Neural crest cell (in vitro differentiated cells): ENCODE measurements around the gene MAP3K20. TPM values are rescaled to one million over a fixed set of nuclear protein-coding genes. Genes with fewer than 3 reads are reported as not detected.

Source experiments
- DNase-seq: peaks from one replicate; pipeline ENCODE4 v3.0.0; 2021; ENCODE audit warnings: low read depth, mixed read lengths, low spot score
- H3K27ac Mint-ChIP-seq: one replicate; pipeline ENCODE4 v1.8.0; 2021; ENCODE audit warnings: mild to moderate bottlenecking, mixed read lengths; ENCODE audit not compliant: unreplicated experiment
- H3K27me3 Mint-ChIP-seq: 2 replicates; pipeline ENCODE4 v1.8.0; 2021; ENCODE audit warnings: low read depth, mild to moderate bottlenecking, mixed read lengths
- H3K36me3 Mint-ChIP-seq: 2 replicates; pipeline ENCODE4 v1.8.0; 2021; ENCODE audit warnings: low read depth, mild to moderate bottlenecking, mixed read lengths
- H3K4me1 Mint-ChIP-seq: 2 replicates; pipeline ENCODE4 v1.8.0; 2021; ENCODE audit warnings: mixed read lengths
- H3K4me3 Mint-ChIP-seq: one replicate; pipeline ENCODE4 v1.8.0; 2021; ENCODE audit warnings: mild to moderate bottlenecking, mixed read lengths
- H3K9me3 Mint-ChIP-seq: 2 replicates; pipeline ENCODE4 v1.8.0; 2021; ENCODE audit warnings: mixed read lengths
- total RNA-seq: library from RNA; stranded (reverse); gene quantifications from 2 replicates; pipeline ENCODE4 v1.2.1, GENCODE V29; 2021
- TF ChIP-seq, protein P1 (sequence below): fragments of 200-600 bp; sonication (generic); conservative IDR thresholded peaks from 2 replicates; pipeline ENCODE4 v1.5.0; 2021; ENCODE audit warnings: antibody characterized with exemption, mild to moderate bottlenecking

Gene MAP3K20
- total RNA-seq, 1 donor from 2014 or later: 27.6 TPM

DNA sequence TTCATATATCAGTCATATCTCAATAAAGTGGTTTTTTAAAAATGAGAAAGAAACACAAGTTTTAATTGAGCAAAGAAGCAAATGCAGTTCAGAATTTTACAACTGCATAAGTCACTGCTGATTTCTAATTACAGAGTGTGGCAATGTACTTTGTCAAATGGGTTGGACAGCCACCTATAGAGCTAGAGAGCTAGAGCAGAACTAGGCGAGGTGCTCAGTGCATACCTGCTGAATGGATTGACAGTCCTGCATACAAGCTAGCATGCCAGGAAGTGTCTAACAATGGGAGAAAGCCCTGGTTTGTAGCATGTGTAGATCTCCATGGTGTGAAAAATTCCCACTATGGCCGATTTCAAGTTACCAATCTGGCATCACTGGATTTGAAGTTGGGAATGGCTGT, 172.7 kb downstream of the MAP3K20 start:
- Mint-ChIP-seq H3K36me3 (peaks cover 3% of the 10 kb centered on the region), H3K4me1 (peaks cover 12% of the 10 kb centered on the region), H3K27ac (no peak overlapping the region), H3K27me3 (no peaks in the 10 kb centered on the region), H3K4me3 (no peak overlapping the region), H3K9me3 (no peaks in the 10 kb centered on the region)
- TF ChIP-seq, protein P1, sequence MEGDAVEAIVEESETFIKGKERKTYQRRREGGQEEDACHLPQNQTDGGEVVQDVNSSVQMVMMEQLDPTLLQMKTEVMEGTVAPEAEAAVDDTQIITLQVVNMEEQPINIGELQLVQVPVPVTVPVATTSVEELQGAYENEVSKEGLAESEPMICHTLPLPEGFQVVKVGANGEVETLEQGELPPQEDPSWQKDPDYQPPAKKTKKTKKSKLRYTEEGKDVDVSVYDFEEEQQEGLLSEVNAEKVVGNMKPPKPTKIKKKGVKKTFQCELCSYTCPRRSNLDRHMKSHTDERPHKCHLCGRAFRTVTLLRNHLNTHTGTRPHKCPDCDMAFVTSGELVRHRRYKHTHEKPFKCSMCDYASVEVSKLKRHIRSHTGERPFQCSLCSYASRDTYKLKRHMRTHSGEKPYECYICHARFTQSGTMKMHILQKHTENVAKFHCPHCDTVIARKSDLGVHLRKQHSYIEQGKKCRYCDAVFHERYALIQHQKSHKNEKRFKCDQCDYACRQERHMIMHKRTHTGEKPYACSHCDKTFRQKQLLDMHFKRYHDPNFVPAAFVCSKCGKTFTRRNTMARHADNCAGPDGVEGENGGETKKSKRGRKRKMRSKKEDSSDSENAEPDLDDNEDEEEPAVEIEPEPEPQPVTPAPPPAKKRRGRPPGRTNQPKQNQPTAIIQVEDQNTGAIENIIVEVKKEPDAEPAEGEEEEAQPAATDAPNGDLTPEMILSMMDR: no peak
- DNase-seq: no peak

DNA sequence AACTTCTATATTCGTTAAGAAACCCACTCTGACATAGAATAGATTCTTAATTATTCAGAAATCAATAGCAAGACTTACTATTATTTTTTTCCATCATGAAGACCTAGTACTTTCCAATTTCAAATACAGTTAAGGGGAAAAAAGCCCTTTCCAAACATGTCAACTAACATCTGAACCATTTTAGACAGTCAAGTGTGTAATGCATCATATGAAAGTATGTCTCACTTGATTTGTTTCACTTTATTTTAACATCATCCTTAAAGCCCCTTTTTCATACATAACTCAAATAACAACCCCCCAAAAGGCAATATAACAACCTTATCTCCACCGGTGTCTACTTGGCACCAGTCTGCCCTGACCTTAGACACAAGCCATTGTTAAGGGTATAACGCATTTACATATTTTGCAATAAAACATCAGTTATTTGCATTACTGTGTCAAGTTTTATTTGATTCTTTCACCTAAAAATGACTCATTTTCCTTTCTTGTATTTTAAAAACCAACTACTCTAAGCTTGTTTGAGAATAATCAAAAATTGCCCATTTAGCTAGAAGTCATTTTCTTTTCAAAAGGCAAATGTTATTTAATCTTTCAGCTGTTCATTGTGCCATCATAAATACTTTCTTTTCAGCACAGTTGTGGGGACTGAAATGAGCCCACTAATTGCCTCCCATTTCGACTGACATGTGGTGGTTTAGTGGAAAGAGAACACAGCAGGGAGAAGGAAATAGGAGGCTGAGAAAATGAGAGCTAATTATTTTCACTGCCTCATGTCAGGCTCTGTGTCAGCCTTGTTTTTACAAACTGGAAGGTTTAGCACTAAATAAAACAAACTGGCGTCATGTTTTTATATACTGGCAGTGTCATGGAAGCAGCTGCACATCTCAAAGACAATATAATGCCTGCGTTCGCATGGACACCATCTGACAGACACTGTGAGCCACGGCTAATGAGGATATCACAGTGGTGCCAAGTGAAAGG, 174.3 kb downstream of the MAP3K20 start:
- Mint-ChIP-seq H3K36me3 (peaks cover 3% of the 10 kb centered on the region), H3K27ac (no peak overlapping the region), H3K4me1 (peaks cover 12% of the 10 kb centered on the region), H3K9me3 (no peaks in the 10 kb centered on the region), H3K27me3 (no peaks in the 10 kb centered on the region), H3K4me3 (no peak overlapping the region)
- TF ChIP-seq, protein P1: no peak
- no peak for DNase-seq

DNA sequence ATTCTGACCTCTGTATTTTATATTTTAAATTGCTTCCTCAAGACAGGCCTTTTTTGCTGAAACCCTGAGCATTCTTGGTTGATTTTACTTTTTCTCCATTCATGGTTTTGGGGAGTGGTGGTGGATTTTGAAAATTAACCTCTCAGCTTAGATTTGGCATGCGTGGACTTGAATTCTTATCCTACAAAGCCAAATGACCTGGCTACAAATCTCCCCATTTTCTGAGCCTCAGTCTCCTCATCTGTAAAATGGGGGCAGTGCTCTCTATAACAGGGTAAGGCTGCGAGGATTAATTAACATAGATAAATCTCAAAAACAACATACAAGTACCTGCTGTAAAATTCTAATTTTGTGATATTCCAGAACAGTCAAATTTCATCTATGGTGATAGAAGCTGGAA, 175.6 kb downstream of the MAP3K20 start:
- no peaks in the 10 kb centered on the region for H3K9me3 Mint-ChIP-seq
- H3K36me3 Mint-ChIP-seq: peaks cover 3% of the 10 kb centered on the region
- peaks cover 12% of the 10 kb centered on the region for H3K4me1 Mint-ChIP-seq
- TF ChIP-seq, protein P1: no peak
- H3K27ac Mint-ChIP-seq: no peak overlapping the region
- H3K27me3 Mint-ChIP-seq: no peaks in the 10 kb centered on the region
- no peak overlapping the region for H3K4me3 Mint-ChIP-seq
- DNase-seq: no peak

DNA sequence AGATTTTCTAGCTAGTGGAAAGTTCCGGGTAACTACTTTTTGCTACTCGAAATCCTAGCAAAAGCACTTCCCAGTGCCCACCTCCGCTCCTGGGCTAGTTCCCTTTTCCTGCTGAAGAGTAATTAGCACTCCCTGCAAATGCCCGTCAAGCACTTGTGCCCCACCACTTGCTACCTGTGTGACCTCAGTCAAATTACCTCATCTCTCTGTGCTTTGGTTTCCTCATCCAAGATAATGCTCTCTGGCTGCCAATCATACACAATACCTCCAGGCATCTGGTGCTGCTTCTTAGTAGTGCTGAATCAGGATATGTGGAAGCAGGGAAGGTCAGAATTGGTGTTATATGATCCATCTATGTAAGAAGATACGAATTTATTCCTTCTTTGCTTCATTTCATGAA, 176.9 kb downstream of the MAP3K20 start:
- Mint-ChIP-seq H3K4me3 (no peak overlapping the region), H3K9me3 (no peaks in the 10 kb centered on the region), H3K27me3 (no peaks in the 10 kb centered on the region), H3K4me1 (peaks cover 12% of the 10 kb centered on the region), H3K27ac (no peak overlapping the region), H3K36me3 (peaks cover 5% of the 10 kb centered on the region)
- no peak for DNase-seq
- TF ChIP-seq, protein P1: no peak

DNA sequence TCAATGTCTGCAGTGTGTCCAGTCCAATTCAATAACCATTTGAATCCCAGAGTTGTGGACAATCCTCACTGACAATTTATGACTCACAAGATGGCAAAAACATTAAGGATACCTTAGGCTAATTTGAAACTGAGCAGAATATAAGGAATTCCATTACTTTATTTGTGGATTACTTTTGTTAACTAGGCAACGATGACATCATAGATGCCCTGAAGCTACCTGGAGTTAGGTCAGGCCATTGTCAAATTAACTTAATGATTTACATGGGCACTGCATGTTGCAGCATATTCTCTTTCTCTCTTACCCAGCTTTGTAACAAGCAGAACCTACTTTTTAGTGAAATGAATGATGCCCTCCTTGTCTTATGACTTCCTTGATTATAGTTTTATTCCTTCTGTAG, 179.0 kb downstream of the MAP3K20 start:
- Mint-ChIP-seq H3K9me3 (no peaks in the 10 kb centered on the region), H3K4me1 (peaks cover 16% of the 10 kb centered on the region), H3K27me3 (no peaks in the 10 kb centered on the region), H3K36me3 (peaks cover 9% of the 10 kb centered on the region), H3K4me3 (no peak overlapping the region), H3K27ac (no peak overlapping the region)
- no peak for DNase-seq
- TF ChIP-seq, protein P1: no peak
